Mucosa of descending colon (tissue), 3 donors: ENCODE data around the gene GRIN1. TPM values are rescaled to one million over a fixed set of nuclear protein-coding genes. Genes with fewer than 3 reads are reported as not detected.

Experiments
- ATAC-seq: fragments of 200-7000 bp; cut with Tn5 transposase; one replicate; pipeline ENCODE4 v1.9.1; 2020; ENCODE audit warnings: mild to moderate bottlenecking, moderate library complexity
- DNase-seq, 3 donors: peaks; one replicate each; pipeline ENCODE4 v3.0.0-alpha.2; 2020
- H3K36me3 ChIP-seq: fragments of 200-600 bp; one replicate; pipeline ENCODE4 v1.8.0; 2021; ENCODE audit warnings: low read depth, mild to moderate bottlenecking
- H3K4me1 ChIP-seq: fragments of 200-600 bp; one replicate; pipeline ENCODE4 v1.8.0; 2021; ENCODE audit warnings: low read depth, mild to moderate bottlenecking
- H3K4me3 ChIP-seq: fragments of 200-600 bp; one replicate; pipeline ENCODE4 v1.8.0; 2021; ENCODE audit warnings: mild to moderate bottlenecking
- H3K9me3 ChIP-seq: fragments of 200-600 bp; one replicate; pipeline ENCODE4 v1.8.0; 2021; ENCODE audit warnings: mild to moderate bottlenecking
- intact Hi-C, 2 donors: fragments of 100-400 bp; cut with DNase I in 1 of 2; cut with micrococcal nuclease in 1 of 2; formaldehyde crosslinking; loops; one replicate each; pipeline versions ENCODE4 v1.11.0 to v1.11.1; 2022; cut with DNase I, micrococcal nuclease
- total RNA-seq, 3 donors: library from RNA; stranded (reverse); fragmentation: NEBNext Ultra II Directional in 2 of 3; extraction: Animal tissue kit (Norgen Biotek cat#: 25700) in 2 of 3; gene quantifications; one replicate each; pipeline versions ENCODE4 v1.2.1 to v1.2.4, GENCODE V29; 2021 to 2023
- TF ChIP-seq, protein P1 (sequence below): fragments of 200-600 bp; IDR thresholded peaks from one replicate; pipeline ENCODE4 v1.8.0; 2022; ENCODE audit warnings: antibody characterized with exemption, mild to moderate bottlenecking
- donor health status: DM: no; HTN: no; CAD: no; lungs with moderate emphysema.
- donor health status: DM: no; HTN: no; CAD: no.
- donor health status: DM: no; HTN: yes; CAD: no.

Gene GRIN1
- total RNA-seq, 3 donors from 2014 or later, result 0.36 to 2.6 TPM; not detected in 1

DNA sequence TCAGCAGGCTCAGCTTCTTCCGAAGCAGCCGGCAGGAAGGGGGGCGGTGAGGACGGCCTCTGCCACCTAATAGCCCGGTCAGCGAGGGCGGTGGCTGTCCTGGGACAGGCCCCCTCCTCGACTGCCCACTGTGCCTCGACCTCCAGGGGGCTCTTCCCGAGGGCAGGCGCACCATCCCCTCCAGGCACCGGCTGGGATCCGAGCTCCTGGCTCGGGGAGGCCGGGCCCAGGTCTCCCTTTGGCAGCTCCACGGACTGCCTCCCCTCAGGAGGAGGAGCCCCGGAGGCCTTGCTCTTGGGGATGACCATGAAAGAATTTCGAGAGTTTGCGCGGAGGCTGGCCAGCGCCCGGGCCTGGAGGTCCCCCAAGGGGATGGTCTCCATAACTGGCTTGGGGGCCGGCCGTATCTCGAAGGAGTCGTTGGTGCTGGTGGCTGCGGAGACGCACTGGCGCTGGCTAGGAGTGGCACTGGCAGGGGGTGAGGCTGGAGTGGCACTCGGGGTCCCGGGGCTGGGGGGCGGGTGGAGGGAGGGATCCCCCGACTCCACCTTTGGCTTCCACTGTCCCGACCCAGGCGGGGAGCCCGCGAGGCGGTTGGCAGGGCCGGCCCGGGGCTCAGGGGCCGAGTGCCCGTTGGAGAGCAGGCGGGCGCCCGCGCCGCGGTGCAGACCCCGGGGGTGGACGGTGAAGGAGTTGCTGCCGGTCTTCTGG is 60.6 kb downstream of the GRIN1 start:
- peak in 1 of 3 donors; percentile 59 for DNase-seq

DNA sequence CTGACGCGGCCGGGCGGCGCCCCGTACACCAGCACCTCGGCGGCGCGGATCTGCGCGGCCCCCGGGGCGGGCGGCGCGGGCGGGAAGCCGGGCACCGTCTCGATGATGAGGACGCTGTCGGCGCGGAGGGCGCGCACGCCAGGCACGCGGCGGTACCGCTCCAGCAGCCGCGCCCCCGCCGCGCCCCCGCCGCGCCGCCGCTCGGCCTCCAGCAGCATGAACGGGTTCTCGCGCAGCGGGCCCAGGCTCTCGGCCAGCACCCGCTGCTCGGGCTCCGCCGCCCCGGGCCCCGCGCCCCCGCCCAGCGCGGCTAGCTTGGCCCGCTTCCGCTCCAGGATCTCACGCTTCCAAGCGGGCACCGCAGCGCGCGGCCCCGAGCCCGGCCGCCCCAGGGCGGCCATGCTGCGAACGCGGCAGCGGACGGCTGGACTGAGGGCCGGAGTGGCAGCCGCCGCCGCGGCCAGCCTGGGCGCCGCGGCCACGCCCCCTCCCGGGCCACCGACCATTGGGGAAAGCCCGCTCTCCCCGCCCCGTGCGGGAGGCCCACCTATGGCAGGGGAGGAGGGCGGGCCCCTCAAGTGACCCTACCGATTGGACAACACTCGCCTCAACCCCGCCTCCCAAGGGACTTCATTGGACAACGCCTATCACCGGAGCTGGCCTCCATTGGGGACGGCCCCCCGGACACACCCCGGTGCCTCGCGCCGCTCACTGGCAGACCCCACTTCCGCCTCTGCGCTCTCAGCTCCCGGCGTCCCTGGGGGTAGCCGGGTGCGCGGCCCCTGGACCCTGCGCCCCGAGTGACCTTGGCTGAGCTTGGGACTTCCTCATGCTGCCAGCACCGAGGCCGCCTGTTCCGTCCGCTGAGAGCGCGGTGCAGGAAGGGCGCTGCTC is 61.6 kb downstream of the GRIN1 start, which contains the start of gene TPRN:
TSS of gene TPRN (minus strand) at position 431 of the 894 bp plus-strand sequence. CDS start at position 401, 30 bp downstream.
- DNase-seq (peak; percentile 99), ATAC-seq (peak; percentile 82)
- TF ChIP-seq, protein P1, sequence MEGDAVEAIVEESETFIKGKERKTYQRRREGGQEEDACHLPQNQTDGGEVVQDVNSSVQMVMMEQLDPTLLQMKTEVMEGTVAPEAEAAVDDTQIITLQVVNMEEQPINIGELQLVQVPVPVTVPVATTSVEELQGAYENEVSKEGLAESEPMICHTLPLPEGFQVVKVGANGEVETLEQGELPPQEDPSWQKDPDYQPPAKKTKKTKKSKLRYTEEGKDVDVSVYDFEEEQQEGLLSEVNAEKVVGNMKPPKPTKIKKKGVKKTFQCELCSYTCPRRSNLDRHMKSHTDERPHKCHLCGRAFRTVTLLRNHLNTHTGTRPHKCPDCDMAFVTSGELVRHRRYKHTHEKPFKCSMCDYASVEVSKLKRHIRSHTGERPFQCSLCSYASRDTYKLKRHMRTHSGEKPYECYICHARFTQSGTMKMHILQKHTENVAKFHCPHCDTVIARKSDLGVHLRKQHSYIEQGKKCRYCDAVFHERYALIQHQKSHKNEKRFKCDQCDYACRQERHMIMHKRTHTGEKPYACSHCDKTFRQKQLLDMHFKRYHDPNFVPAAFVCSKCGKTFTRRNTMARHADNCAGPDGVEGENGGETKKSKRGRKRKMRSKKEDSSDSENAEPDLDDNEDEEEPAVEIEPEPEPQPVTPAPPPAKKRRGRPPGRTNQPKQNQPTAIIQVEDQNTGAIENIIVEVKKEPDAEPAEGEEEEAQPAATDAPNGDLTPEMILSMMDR, result no peak
- H3K4me3 ChIP-seq, result peak within 1 kb of the TSS; percentile 56
- H3K4me1 ChIP-seq, result peaks cover 60% of the 10 kb centered on the region
- intact Hi-C loops, result no loop called here
- H3K36me3 ChIP-seq, result peaks cover 3% of the 10 kb centered on the region
- H3K9me3 ChIP-seq, result no peaks in the 10 kb centered on the region

More for the DNA sequence above, 60.6 kb downstream of the GRIN1 start:
- no peak for ATAC-seq
- Histone ChIP-seq H3K4me3 (peak overlapping the region; percentile 56), H3K36me3 (peaks cover 3% of the 10 kb centered on the region), H3K4me1 (peaks cover 65% of the 10 kb centered on the region), H3K9me3 (no peaks in the 10 kb centered on the region)
- intact Hi-C loops, result no loop called here
- TF ChIP-seq, protein P1, result no peak

DNA sequence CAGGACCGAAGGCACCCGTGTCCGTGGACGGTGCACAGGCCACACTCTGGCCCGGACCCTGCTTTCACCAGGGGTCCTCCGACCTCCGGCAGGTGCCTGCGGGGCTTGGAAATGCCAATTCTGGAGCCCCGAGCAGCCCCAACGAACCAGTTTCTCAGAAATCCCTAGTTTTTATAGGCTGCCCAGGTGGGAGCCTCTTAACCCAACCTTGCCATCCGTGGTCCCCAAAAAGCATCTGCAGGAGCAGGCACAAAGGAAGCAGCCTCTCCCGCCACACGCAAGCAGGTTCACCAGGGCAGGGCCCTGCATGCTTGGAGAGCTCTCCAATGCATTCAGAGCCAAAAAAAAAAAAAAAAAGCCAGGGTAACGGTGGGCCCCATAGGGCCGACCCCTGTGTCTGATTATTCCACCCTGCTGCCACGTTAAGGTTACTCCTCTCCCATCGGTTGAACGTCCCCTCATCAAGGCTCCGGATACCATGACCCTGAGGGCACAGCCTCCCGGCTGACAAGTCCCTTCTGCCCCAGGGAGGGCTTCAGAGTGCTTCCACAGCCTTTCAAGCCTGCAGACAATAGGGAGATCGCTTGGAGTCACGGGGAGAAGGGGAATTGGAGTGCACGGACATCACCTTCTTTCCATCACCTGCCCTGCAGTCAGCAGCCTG is 62.4 kb downstream of the GRIN1 start:
- no peaks in the 10 kb centered on the region for H3K9me3 ChIP-seq
- TF ChIP-seq, protein P1, result no peak
- H3K4me1 ChIP-seq, result peaks cover 56% of the 10 kb centered on the region
- intact Hi-C loops, result no loop called here
- peaks cover 3% of the 10 kb centered on the region for H3K36me3 ChIP-seq
- ATAC-seq (no peak), DNase-seq (peak in 1 of 3 donors; percentile 27)
- H3K4me3 ChIP-seq, result peak overlapping the region; percentile 56

DNA sequence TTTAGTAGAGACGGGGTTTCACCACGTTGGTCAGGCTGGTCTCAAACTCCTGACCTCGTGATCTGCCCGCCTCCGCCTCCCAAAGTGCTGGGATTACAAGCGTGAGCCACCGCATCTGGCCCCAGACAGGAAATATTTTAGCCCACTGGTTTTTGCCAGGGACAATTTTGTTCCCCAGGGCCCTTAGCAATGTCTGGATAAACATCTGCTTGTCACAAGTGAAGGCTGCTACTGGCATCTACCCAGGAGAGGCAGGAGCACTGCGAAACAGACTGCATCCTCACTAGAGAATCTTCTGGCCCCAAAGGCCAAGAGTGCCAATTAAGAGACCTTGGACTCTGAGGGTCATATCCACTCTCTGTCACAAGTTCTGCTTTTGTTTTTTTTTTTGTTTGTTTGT is 64.0 kb downstream of the GRIN1 start:
- H3K4me3 ChIP-seq, result no peak overlapping the region
- H3K9me3 ChIP-seq, result no peaks in the 10 kb centered on the region
- intact Hi-C loops, result no loop called here
- peaks cover 3% of the 10 kb centered on the region for H3K36me3 ChIP-seq
- DNase-seq, result no peak
- TF ChIP-seq, protein P1, result no peak
- H3K4me1 ChIP-seq, result peaks cover 47% of the 10 kb centered on the region
- ATAC-seq, result no peak

DNA sequence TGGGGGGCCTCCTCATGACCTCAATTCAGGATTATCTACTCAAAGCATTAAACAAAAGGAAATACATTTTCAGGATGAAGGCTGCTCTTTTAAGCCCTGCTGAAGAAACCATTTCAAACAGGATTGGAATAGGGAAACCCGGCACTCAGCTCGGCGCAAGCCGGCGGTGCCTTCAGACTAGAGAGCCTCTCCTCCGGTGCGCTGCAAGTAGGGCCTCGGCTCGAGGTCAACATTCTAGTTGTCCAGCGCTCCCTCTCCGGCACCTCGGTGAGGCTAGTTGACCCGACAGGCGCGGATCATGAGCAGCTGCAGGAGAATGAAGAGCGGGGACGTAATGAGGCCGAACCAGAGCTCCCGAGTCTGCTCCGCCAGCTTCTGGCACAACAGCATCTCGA is 65.8 kb downstream of the GRIN1 start:
- intact Hi-C loops, result no loop called here
- Histone ChIP-seq H3K4me3 (peak overlapping the region; percentile 87), H3K36me3 (peaks cover 3% of the 10 kb centered on the region), H3K9me3 (no peaks in the 10 kb centered on the region), H3K4me1 (peaks cover 34% of the 10 kb centered on the region)
- TF ChIP-seq, protein P1, result no peak
- no peak for ATAC-seq
- no peak for DNase-seq
